K562 (cell line): ENCODE data around the gene SLC19A3. TPM values are rescaled to one million over a fixed set of nuclear protein-coding genes. Genes with fewer than 3 reads are reported as not detected.

Experiments
- ATAC-seq: fragments of 200-7000 bp; cut with Tn5 transposase; 3 replicates; pipeline ENCODE4 v1.9.1; 2020; ENCODE audit warnings: moderate library complexity
- BruUV-seq: library from RNA; stranded (reverse); fragments of 400-500 nt; replicated peaks from 2 replicates; lab custom pipeline; 2021; lab: Mats Ljungman, UMichigan
- CTCF ChIA-PET: fragments of 300-600 bp; formaldehyde crosslinking; extraction: SDS; loops from one replicate; lab custom pipeline; 2021; ENCODE audit warnings: low intra/inter-chr PET ratio; lab: Yijun Ruan, JAX
- POLR2A ChIA-PET: fragments of 300-600, 350-650 bp; sonication (Branson Sonifier 250); formaldehyde crosslinking; extraction: SDS; loops from one replicate; lab custom pipeline; 2021; ENCODE audit warnings: antibody characterized with exemption, inconsistent platforms; lab: Yijun Ruan, JAX
- DNase-seq, 4 experiments: peaks; one replicate each; pipeline versions ENCODE4 v3.0.0 to v3.0.0-alpha.2; 2011 to 2018; ENCODE audit warnings: low spot score in 3 of 4, mixed read lengths in 3 of 4; ENCODE audit errors: extremely low read depth in 1 of 4
- FAIRE-seq: peaks from 2 replicates; lab custom pipeline; 2011; peaks lifted over from hg19 to GRCh38; lab: Jason Lieb, UNC
- H2AFZ ChIP-seq: 2 replicates; pipeline ENCODE4 v1.6.0; 2011; ENCODE audit warnings: low read depth, low read length, control low read depth, inconsistent platforms
- H3K27ac ChIP-seq: fragments of 200-600 bp; 3 replicates; pipeline ENCODE4 v1.8.0; 2011; ENCODE audit warnings: low read depth, mild to moderate bottlenecking, control low read depth, inconsistent platforms, low read length, moderate library complexity, mixed read lengths; ENCODE audit errors: extremely low read depth
- H3K27me3 ChIP-seq, 2 experiments: fragments of 300-600 bp in 1 of 2; 2 replicates in 1 of 2; 3 replicates in 1 of 2; pipeline versions ENCODE4 v1.6.0 to v1.8.0; 2011; ENCODE audit warnings: inconsistent platforms in 2 of 2, low read length in 2 of 2, mild to moderate bottlenecking in 1 of 2, mixed read lengths in 1 of 2, moderate library complexity in 1 of 2; ENCODE audit not compliant: control insufficient read depth in 2 of 2, insufficient read depth in 2 of 2
- H3K36me3 ChIP-seq: fragments of 300-600 bp; 3 replicates; pipeline ENCODE4 v1.8.0; 2011; ENCODE audit warnings: mild to moderate bottlenecking, low read length, inconsistent platforms; ENCODE audit not compliant: control insufficient read depth, insufficient read depth
- H3K4me1 ChIP-seq, 2 experiments: fragments of 200-600 bp in 1 of 2; replicated peaks in 1 of 2; 2 replicates in 1 of 2; 3 replicates in 1 of 2; pipeline versions ENCODE4 v1.5.1 to v1.8.0; 2011; ENCODE audit warnings: inconsistent platforms in 2 of 2, low read length in 2 of 2, mild to moderate bottlenecking in 1 of 2, mixed read lengths in 1 of 2, moderate library complexity in 1 of 2; ENCODE audit not compliant: control insufficient read depth in 2 of 2, insufficient read depth in 2 of 2
- H3K4me2 ChIP-seq: 2 replicates; pipeline ENCODE4 v1.6.1; 2011; ENCODE audit warnings: low read length, control low read depth, inconsistent platforms, mixed read lengths; ENCODE audit not compliant: insufficient read depth
- H3K4me3 ChIP-seq: fragments of 200-600 bp; sonication (generic), shearing (Covaris generic); 2 replicates; pipeline ENCODE4 v1.5.1; 2016; ENCODE audit warnings: control low read depth, inconsistent platforms
- H3K79me2 ChIP-seq: fragments of 200-600 bp; 3 replicates; pipeline ENCODE4 v1.8.0; 2011; ENCODE audit warnings: low read length, inconsistent platforms; ENCODE audit not compliant: control insufficient read depth, insufficient read depth
- H3K9ac ChIP-seq, 2 experiments: 2 replicates each; pipeline versions ENCODE4 v1.6.0 to v1.6.1; 2011; ENCODE audit warnings: low read depth in 2 of 2, low read length in 2 of 2, control low read depth in 1 of 2, inconsistent platforms in 1 of 2, mild to moderate bottlenecking in 1 of 2, mixed read lengths in 1 of 2; ENCODE audit not compliant: insufficient read depth in 1 of 2
- H3K9me1 ChIP-seq: one replicate; pipeline ENCODE4 v1.6.0; 2011; ENCODE audit warnings: inconsistent platforms, mild to moderate bottlenecking, low read length, moderate library complexity; ENCODE audit not compliant: control insufficient read depth, insufficient read depth
- H3K9me3 ChIP-seq: replicated peaks from 2 replicates; pipeline ENCODE4 v1.5.1; 2011; ENCODE audit warnings: low read depth, low read length, inconsistent platforms; ENCODE audit not compliant: control insufficient read depth, insufficient read depth
- H4K20me1 ChIP-seq: replicated peaks from 2 replicates; pipeline ENCODE4 v1.6.1; 2011; ENCODE audit warnings: low read length, inconsistent platforms, mixed read lengths; ENCODE audit not compliant: control insufficient read depth, insufficient read depth
- GABPB2 ChIP-seq: fragments of 250-450 bp; sonication (Bioruptor Pico); conservative IDR thresholded peaks from 2 replicates; pipeline ENCODE4 v1.5.1; 2021; ENCODE audit warnings: mild to moderate bottlenecking
- LEF1 ChIP-seq: fragments of 450-650 bp; IDR thresholded peaks from 2 replicates; pipeline ENCODE4 v1.6.1; 2016; ENCODE audit warnings: mild to moderate bottlenecking
- NR1H2 ChIP-seq: sonication (generic); formaldehyde crosslinking; IDR thresholded peaks from 2 replicates; pipeline ENCODE4 v1.4.0; 2020; ENCODE audit warnings: mild to moderate bottlenecking, missing genetic modification reagents
- WGBS: fragments of 100-300 bp; shearing (Covaris generic); methylation state at CpG from one replicate; pipeline ENCODE4 v1.1.6; 2016; ENCODE audit warnings: low coverage, mixed read lengths; ENCODE audit not compliant: insufficient coverage; ENCODE audit errors: missing lambda C conversion rate; 5-methylcytosine and 5-hydroxymethylcytosine counted together
- in situ Hi-C: fragments of 300-500 bp; cut with MboI; formaldehyde crosslinking; loops from 4 replicates; pipeline ENCODE4 v1.15.0; 2018; ENCODE audit warnings: inconsistent platforms, mixed read lengths
- intact Hi-C: fragments of 100-400 bp; cut with micrococcal nuclease; formaldehyde crosslinking; loops from 2 replicates; pipeline ENCODE4 v1.14.2; 2022
- polyA plus RNA-seq, 8 experiments: library from polyadenylated mRNA; depleted of rRNA in 4 of 8; stranded (reverse) in 5 of 8; unstranded in 3 of 8; fragments of >200 nt; fragmentation: Nextera tagmentation in 2 of 8; fragmentation: Illumina TruSeq in 1 of 8; extraction: Ambion mirVana in 2 of 8; extraction: Trizol in 1 of 8; gene quantifications; 2 replicates each; pipeline versions ENCODE4 v1.2.1 to v1.2.3, GENCODE V29; 2011 to 2014; ENCODE audit warnings: inconsistent platforms in 1 of 8, missing spikeins in 1 of 8
- total RNA-seq, 7 experiments: library from RNA; depleted of rRNA in 6 of 7; stranded (reverse); fragments of >200 nt in 6 of 7; fragmentation: Illumina TruSeq in 2 of 7; extraction: Trizol in 2 of 7; gene quantifications; 2 replicates each; pipeline versions ENCODE4 v1.2.1 to v1.2.3, GENCODE V29; 2011 to 2021; ENCODE audit warnings: low replicate concordance in 1 of 7
- TF ChIP-seq, protein P1 (sequence below), 3 experiments: IDR thresholded peaks in 2 of 3; conservative IDR thresholded peaks in 1 of 3; 2 replicates each; pipeline ENCODE4 v1.5.1; 2011 to 2012; ENCODE audit warnings: low read length in 3 of 3, mild to moderate bottlenecking in 3 of 3, control low read depth in 2 of 3, improper control_type of control experiment in 1 of 3, inconsistent platforms in 1 of 3, low read depth in 1 of 3, mixed read lengths in 1 of 3, moderate library complexity in 1 of 3; ENCODE audit not compliant: insufficient read depth in 2 of 3

SLC19A3 gene
- total and polyA plus RNA-seq, 9 of the 15 experiments (the other 6 are each of a cell fraction or from before 2014, with no cell fraction given), result not detected

DNA sequence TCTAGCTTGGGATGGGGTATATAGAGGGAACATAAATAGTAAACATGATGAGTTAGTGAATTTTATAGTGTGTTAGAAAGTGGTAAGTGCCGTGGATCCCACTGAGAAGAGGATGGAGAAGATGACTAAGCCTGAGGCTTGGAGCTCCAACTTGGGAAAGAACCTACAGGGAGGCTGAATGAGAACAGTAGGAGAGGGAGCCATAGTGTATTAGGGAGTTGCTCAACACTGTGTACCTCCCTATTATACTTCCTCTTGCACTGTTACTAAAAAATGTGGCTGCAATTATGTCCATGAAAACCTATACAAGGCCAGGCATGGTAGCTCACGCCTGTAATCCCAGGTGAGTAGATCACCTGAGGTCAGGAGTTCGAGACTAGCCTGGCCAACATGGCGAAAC is 2.9 kb upstream of the SLC19A3 start:
- no peaks in the 10 kb centered on the region for H4K20me1 ChIP-seq
- H3K27ac ChIP-seq, result no peak overlapping the region
- H3K9me1 ChIP-seq, result no peaks in the 10 kb centered on the region
- ChIA-PET CTCF (no interaction called here), POLR2A (no interaction called here)
- no peaks in the 10 kb centered on the region for H3K9me3 ChIP-seq
- BruUV-seq, result no TSS peak
- 0% methylated on average over 3 of the region's 4 CpGs for WGBS
- H3K27me3 ChIP-seq, result peaks cover 2 to 23% of the 10 kb centered on the region in 2 experiments; a peak in 3 of 5 replicates
- FAIRE-seq (no peak), ATAC-seq (no peak), DNase-seq (no peak)
- in situ Hi-C loops, result no loop called here
- H3K79me2 ChIP-seq, result no peaks in the 10 kb centered on the region
- intact Hi-C loops, result no loop called here
- no peak overlapping the region for H3K4me2 ChIP-seq
- H2AFZ ChIP-seq, result no peak overlapping the region
- no peaks in the 10 kb centered on the region for H3K36me3 ChIP-seq
- TF ChIP-seq LEF1 (no peak), GABPB2 (no peak)
- TF ChIP-seq, protein P1, sequence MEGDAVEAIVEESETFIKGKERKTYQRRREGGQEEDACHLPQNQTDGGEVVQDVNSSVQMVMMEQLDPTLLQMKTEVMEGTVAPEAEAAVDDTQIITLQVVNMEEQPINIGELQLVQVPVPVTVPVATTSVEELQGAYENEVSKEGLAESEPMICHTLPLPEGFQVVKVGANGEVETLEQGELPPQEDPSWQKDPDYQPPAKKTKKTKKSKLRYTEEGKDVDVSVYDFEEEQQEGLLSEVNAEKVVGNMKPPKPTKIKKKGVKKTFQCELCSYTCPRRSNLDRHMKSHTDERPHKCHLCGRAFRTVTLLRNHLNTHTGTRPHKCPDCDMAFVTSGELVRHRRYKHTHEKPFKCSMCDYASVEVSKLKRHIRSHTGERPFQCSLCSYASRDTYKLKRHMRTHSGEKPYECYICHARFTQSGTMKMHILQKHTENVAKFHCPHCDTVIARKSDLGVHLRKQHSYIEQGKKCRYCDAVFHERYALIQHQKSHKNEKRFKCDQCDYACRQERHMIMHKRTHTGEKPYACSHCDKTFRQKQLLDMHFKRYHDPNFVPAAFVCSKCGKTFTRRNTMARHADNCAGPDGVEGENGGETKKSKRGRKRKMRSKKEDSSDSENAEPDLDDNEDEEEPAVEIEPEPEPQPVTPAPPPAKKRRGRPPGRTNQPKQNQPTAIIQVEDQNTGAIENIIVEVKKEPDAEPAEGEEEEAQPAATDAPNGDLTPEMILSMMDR (IDR thresholded peaks at IDR 0.05 in 2 of 3, conservative IDR thresholded peaks at IDR 0.05 in 1 of 3; ENCODE audit: insufficient read depth in 2 of 3, low read depth in 1 of 3, low read length in 3 of 3), result no peak
- H3K4me3 ChIP-seq, result no peak overlapping the region
- peaks cover 0 to 6% of the 10 kb centered on the region in 2 experiments; a peak in 1 of 5 replicates for H3K4me1 ChIP-seq
- no peak overlapping the region for H3K9ac ChIP-seq

DNA sequence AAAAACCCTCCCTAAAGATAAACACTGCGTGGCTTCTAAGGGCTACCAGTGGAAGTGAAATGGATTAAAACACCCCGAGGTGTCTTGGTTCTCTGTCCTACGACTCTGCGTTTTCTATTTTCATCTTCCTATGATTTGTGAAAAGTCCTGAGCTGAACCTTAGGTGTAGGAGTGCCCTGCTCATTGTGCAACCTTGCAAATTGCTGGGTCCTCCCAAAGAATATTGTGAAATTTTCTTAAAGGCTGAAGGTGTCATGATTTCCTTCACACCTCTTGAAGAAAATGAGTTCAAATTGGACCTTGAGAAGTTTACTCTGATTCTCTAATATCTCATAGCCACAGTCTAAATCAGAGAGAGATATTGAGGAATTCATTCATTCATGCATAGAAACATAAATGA is 1.8 kb upstream of the SLC19A3 start:
- no peaks in the 10 kb centered on the region for H3K9me1 ChIP-seq
- no peak overlapping the region for H3K9ac ChIP-seq
- no peaks in the 10 kb centered on the region for H3K36me3 ChIP-seq
- peaks cover 2 to 23% of the 10 kb centered on the region in 2 experiments; a peak in 3 of 5 replicates for H3K27me3 ChIP-seq
- H2AFZ ChIP-seq, result no peak overlapping the region
- CTCF ChIA-PET, result no interaction called here
- 0% methylated on average over 4 of the region's 4 CpGs for WGBS
- FAIRE-seq (no peak), ATAC-seq (no peak), DNase-seq (no peak)
- in situ Hi-C loops, result no loop called here
- H4K20me1 ChIP-seq, result no peaks in the 10 kb centered on the region
- no peaks in the 10 kb centered on the region for H3K79me2 ChIP-seq
- peaks cover 0 to 6% of the 10 kb centered on the region in 2 experiments; a peak in 1 of 5 replicates for H3K4me1 ChIP-seq
- no TSS peak for BruUV-seq
- no peak overlapping the region for H3K27ac ChIP-seq
- intact Hi-C loops, result no loop called here
- H3K9me3 ChIP-seq, result no peaks in the 10 kb centered on the region
- H3K4me2 ChIP-seq, result no peak overlapping the region
- H3K4me3 ChIP-seq, result no peak overlapping the region
- no peak for TF ChIP-seq NR1H2 (CRISPR knock-in tag)
- POLR2A ChIA-PET, result no interaction called here
